HG03460 (cell line): ENCODE measurements around the gene LEFTY2.
"Not testable (repeated sequence)": the region's sequence is repeated elsewhere in the genome, so short reads cannot be mapped to it uniquely, and the experiment has no call there.

Source experiments
- ATAC-seq: cut with Tn5 transposase; IDR thresholded peaks from one replicate; pipeline ENCODE4 v1.9.1; 2021; ENCODE audit not compliant: unreplicated experiment

The LEFTY2 gene

DNA sequence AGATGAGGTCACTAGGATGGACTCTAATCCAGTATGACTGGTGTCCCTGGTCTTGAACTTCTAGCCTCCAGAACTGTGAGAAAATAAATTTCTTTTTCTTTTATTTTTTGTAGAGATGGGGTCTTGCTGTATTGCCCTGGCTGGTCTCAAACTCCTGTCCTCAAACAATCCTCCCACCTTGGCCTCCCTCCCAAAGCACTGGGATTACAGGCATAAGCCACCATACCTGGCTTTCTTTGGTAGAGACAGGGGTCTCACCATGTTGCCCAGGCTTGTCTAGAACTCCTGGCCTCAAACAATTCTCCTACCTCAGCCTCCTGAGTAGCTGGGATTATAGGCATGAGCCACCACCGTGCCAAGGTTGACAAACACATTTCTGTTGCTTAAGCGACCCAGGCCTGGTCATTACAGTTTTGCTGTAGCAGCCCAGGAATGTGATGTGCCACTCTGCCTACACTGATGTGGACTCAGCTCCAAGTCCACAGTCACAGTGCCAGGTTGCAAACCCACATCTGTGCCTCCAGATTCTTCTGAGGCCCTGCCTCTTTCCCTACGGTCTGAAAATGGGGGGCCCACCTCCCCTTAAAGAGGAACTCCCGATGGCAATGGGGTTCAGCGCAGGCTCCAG lies 32.9 kb downstream of the LEFTY2 start:
- no peak for ATAC-seq

DNA sequence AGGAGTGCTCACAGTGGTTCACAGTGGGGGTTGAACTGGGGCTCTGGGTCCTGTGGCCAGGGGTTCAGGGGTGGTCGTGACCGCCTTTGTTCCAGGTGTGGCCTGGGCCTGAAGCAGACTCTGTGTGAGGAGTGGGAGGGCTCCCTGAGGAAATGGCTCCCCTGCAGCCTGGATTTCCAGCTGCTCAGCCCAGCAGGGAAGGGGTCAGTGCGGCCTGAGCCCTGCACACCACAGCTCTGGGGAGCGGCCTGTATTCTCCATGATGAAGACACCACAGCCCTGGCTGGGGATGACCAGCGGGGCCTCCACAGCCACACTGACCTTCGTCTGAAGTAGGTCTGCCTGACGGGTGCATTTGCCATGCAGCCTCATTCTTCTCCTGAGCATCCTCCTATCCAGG lies 33.7 kb downstream of the LEFTY2 start:
- no peak for ATAC-seq

DNA sequence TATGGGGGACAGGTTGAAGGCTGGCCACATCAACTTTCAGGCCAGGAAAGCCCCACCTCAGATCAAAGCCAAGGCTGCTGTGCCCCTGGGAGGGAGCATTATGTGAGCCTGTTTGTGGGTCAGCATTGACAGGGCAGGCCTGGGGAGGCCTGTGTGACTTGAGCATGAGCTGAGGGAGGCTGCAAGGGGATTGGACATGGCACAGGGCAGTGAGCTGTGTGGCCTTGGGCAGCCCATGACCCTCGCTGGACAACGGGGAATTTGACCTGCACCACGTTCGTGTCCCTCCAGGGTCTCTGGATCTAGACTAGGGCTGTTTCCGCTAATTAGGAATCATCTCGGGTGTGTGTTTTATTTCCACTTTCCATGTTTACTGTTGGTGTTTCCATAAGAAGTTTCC lies 34.6 kb downstream of the LEFTY2 start:
- ATAC-seq, result no peak

DNA sequence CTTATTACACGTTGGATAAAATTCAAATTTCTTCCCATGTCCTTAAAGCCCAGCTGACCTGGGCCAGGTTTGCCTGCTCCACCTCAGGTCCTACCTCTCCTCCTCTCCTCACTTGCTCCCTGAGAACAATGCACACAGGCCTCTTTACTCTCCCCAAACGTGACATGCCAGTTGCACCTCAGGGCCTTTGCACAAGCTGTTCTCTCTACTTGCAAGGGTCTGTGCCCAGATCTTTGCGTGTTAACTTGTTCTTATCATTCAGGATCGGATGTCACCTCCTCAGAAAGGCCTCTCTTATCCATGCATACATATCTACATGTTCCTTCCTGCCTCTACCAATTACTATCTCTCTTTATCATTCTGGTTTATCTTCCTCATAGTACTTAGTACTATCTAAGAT lies 37.4 kb downstream of the LEFTY2 start:
- no peak for ATAC-seq

DNA sequence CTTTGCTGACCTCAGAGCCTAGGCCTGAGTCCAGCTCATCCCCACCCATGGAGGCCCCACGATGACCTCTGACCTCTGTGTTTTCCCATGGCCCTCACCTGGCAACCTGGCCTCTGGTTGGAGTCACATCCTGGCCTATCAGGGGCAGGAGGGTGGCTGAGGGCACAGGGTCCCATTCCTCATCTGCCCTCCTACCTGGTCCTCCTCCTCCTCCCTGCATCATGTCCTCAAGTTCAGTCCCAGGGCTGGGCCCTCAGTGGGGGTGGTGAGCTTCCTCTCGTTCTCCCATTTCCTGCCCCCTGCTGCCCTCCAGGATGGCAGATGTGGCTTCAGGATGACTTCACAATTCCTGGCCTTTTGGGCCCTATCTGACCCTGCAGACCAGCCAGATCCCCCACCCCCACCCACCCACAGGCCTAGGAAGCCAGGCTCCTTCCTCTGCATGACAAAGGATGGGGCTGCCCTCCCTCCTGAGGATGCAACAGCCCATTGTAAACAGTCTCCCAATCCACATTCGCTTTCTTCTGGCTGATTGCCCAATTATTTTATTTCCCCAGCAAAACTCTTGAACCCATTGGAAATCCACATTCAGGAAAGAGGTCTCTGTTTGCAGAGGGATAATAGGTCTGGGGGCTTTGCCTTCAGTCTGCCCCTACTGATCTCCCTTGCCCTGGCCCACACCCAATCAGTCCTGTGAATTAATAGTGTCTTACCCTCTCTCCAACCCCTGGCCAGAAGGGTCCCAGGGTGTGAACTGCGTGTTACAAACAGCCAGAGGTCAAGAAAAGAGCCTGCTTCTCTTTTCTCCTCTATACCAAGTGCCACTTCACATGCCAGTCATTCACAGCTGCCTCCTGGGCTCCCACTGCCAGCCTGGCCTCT lies 41.7 kb downstream of the LEFTY2 start:
- no peak for ATAC-seq

DNA sequence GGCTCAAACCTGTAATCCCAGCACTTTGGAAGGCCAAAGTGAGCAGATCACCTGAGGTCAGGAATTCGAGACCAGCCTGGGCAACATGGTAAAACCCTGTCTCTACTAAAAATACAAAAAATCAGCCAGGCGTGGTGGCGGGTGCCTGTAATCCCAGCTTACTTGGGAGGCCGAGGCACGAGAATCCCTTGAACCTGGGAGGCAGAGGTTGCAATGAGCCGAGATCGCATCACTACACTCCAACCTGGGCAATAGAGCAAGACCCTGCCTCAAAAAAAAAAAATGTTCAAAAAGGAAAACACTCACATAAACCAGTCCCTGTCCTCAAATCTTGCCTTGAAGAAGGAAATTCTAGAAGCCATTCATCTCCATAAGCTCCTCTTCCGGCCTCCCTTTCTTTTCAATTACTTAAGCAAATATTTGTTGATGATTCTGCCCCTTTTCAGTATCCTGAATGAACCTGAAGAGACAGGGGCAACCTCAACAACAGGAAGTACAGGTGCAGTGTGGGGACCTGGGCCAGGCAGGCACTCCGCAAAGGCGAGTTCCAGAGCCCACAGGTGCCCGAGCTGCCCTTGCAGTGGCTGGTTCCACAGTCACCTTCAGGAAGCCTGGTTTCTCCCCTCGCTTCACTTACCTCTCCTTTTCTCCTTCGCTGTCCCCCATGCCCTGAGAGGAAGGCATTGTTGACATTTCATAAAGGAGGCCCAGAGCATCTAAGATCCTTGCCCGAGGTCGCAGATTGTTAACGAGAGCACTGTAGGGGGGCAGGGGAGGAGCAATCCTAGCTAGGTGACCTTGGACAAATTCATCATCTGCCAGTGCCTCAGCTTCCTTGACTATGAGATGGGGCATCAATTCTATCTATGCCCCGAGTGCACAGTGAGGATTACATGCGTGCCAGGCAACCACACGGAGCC lies 43.2 kb downstream of the LEFTY2 start:
- ATAC-seq, result no peak

DNA sequence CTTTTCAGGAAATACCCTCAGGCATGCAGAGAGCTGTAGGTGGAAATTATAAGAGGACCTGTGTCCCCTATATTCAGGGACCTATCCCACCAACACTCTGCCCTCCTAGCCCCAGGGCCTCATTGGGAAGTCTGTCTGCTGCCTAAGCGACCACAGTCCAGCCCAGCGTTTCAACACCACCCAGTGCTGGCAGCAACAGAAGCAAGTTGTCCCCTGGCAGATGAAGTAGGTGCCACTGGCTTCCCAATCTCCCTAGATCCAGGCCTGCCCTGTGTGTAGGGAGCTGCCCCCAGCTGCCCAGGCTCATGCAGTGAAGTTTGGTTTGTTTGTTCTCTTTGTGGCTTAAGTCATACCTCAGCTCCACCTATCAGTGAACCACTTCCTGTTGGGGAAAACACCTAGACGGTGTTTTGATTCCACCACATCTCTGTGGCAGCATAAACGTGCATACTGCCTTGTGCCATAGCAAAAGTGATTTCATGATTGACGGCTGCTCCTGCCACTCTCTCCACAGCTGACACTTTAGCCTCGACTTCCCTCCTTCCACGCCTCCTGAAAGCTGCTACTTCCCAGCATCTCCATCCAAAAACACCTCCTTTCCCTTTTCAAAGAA lies 44.0 kb downstream of the LEFTY2 start:
- peak; percentile 100 for ATAC-seq

DNA sequence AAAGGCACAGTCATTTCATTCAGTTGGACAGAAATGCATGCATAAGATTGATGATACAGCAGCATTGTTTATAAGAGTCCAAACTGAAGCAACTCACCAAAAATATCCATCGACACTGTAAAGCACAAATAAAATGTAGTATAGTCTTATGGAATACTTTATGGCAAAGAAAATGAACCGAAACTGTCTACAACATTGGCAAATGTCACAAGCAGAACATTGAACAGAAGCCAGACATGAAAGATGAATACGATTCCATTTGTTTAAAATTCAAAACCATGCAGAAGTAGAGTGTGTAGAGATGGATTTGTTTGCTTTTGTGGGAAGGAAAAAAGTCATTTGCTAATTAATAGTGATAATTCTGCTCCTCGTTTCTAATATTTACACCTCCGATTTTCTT lies 44.5 kb downstream of the LEFTY2 start:
- no peak for ATAC-seq

DNA sequence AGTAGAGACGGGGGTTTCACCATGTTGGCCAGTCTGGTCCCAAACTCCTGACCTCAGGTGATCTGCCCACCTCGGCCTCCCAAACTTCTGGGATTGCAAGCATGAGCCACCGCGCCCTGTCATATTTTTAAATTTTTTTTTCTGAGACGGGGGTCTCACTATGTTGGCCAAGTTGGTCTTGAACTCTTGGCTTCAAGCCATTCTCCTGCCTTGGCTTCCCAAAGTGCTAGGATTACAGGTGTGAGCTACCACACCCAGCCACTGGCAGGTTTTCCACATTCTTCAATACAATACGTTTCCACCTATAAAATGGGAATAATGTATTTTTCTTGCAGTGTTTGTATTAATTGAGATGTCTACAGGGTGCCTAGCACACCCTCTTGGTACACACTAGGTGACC lies 48.7 kb downstream of the LEFTY2 start:
- no peak for ATAC-seq

DNA sequence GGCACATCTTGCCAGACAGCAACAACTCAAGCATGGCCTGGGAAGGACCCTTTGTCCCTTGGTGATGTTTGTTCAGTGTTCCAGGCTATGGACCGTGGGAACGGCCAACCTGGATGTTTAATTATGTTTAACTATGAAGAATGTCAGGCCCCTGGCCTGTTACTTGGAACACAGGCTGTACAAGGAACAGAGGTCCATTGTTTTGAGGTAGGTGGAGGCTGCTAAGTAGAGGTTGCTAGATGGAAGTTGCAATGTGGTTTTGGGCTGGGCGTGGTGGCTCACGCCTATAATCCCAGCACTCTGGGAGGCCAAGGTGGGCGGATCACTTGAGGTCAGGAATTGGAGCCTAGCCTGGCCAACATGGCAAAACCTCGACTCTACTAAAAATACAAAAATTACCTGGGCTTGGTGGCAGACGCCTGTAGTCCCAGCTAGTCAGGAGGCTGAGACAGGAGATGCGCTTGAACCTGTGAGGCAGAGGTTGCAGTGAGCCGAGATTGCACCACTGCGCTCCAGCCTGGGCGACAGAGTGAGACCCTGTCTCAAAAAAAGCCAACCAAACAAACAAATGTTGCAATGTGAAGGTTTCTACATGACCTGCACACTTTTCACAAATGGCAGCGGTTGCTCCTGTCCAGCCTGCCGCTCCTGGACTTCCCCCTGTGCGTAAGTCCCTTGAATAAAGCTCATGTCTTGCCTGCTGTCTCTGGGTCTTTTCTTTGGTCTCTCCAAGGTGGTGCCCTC lies 49.6 kb downstream of the LEFTY2 start:
- ATAC-seq, result no peak

DNA sequence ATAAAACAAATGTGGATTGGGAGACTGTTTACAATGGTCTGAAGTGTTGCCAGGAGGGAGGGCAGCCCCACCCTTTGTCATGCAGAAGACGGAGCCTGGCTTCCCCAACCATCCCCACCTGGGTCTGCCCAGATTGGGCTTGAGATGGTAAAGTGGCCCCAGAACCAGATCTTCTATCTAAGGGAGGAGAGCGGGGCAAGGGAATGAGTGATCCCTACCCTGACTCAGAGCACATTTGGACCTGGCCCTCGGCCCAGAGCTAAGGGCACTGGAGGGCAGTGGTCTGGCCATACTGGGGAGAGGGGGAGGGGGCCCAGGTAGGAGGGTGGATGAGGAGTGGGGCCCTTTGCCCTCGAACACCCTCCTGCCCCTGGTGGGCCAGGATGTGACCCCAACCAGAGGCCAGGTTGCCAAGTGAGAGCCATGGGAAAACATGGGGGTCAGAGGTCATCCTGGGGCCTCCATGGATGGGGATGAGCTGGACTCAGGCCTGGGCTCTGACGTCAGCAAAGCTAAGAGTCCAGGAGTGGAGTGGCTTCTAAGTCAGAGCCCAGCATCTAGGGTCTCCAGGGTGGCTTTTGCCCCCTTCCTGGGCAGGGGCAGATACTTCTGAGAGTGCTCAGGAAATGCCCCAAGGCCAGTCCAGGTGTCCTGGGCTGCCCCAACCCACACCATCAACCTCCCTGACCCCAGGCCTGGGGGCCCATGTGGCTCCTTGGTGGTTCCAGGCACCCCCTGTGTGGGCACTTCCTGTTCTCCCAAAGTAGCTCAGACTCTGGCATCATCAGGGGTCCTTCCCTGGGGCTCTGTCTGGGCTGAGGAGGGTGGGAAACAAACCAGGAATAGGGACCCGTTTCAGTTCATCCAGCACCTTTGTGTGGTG lies 50.4 kb downstream of the LEFTY2 start:
- ATAC-seq, result no peak

DNA sequence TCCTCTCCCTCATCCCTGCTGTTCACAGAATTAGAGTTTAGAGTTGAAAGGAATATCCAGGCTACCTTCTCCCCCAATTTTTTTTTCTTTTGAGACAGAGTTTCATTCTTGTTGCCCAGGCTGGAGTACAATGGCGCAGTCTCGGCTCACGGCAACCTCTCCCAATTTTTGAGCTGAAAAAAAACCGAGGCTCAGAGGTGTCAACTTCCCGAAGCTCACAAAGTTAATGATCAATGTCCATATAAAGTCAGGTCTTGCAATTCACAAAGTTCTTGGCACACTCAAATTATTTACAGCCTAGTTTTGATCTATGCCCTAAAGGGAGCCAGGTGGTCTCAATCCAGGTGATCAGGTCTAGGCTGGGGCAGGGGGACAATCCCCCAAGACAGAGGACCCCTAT lies 51.3 kb downstream of the LEFTY2 start:
- no peak for ATAC-seq

DNA sequence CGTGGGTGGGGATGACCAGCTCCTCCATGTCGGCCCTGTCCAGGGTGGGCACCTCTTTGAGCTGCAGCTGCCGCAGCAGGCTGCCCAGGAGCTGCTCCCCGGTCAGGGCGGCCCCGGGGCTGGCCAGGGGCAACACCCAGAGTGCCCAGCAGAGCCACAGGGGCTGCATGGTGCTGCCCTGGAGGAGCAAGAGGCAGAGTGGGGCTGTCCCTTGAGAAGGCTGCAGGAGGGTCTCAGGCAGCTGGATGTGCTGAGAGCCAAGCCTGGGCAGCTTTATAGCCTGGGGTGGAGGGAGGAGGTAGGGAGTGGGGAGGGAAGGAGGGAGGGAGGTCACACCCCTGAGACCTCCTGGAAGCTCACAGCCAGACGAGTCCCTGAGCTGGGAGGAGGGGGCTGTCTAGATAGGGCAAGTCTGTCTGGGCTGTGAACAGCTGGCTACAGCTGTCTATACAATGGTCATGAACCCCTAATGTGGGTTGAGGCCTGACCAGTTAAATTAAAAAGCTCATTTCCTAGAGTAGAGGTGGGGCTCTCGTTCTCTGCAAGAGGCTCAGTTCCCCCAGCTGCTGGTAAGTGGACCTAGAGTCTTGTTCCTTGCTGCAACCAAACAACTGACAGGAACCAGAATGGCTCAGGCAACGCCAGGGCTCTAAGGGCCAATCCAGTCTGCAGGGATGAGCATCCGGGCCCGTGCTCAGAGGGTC lies 52.0 kb downstream of the LEFTY2 start, which contains the start of gene LEFTY1:
Gene LEFTY1, minus strand, starts transcription at position 249 of the 704 bp plus-strand sequence. Its CDS starts 80 bp downstream, at position 169.
- ATAC-seq, result no peak

DNA sequence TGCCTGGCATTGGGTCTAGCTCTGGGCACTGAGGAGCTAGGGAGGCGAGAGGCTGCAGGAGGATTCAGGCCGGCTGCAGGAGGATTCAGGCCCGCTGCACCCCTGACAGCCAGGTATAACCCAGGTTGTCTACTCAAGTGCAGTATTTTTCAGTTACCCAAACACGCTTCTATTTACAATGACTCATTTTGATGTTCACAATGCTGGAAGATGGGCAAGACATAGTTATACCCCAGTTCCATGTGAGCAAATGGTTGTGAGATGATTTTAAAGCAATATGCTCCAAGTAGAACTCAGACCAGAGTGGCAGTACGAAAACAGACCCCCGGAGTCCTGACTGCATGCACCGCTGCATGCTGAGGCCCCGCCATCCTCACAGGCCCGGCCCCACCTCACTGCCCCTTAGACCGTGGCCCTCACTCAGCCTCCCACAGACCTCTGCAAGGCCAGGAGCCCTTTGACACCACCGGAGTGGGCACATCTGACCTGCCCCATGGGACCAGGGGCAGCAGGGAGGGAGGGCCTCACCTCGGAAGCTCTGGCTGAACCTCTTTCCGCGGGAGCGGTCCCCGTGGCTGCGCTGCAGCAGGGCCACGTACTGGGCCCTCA lies 52.6 kb downstream of the LEFTY2 start:
- ATAC-seq, result no peak

DNA sequence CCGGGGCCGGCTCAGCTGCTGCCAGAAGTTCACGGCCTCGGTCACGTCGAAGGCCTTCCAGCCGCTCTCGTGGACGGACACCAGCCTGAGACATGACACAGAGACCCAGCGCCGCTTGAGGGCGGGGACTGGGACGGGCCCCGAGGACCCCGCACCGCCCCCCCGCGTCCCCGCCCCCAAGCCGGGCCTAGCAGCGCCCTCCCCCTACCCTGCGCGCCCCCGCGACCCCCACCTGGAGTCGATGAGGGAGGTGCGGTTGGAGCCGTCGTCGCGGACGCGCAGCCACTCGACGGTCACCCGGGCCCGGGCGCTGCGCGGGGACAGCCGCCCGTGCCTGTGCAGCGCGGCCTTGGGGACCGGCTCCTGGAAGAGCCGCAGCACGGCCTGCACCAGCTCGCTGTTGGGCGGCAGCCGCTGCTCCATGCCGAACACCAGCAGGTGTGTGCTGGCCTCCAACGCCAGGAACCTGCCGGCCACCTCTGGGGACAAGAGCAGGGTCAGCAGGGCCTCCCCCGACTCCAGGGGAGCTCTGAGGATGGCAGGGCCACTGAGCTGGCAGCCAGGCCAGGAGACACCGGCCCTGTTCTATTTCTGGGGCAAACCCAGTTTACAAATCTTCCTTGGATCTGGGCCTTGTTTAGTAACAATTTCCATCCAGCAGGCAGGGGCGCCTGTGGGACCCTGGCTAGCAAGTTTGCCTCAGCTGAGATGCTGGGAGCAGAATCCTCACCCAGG lies 53.3 kb downstream of the LEFTY2 start:
- ATAC-seq, result not testable (repeated sequence)

DNA sequence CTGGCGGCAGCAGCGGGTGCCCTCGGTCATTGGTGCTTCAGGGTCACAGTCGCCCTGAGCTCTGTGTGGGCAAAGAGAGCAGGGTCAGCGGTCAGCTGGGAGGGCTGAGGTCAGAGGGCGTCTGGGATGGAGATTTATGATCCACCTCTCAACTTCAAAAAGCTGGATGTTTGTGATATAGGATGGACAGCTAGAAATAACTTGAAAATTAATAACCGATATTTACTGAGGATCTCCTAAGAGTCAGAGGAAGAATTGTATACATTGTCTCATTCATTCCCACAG lies 54.0 kb downstream of the LEFTY2 start:
- no peak for ATAC-seq
